Spinal cord (tissue), 10 donors: Measurements from ENCODE around the gene ATAD3A. TPM values are rescaled to one million over a fixed set of nuclear protein-coding genes. Genes with fewer than 3 reads are reported as not detected.
A peak's percentile ranks its signal among the peaks of the same experiment; 100 is the strongest.

ENCODE experiments used
- DNase-seq, 6 donors: peaks; one replicate each; pipeline versions ENCODE4 v3.0.0 to v3.0.0-alpha.2; 2013 to 2015; ENCODE audit warnings: low spot score in 6 of 6, low read depth in 4 of 6
- H3K27ac ChIP-seq: one replicate; pipeline ENCODE4 v1.5.1; 2013; ENCODE audit warnings: low read depth, low read length, control low read depth
- H3K27me3 ChIP-seq: one replicate; pipeline ENCODE4 v1.6.1; 2013; ENCODE audit warnings: low read length; ENCODE audit not compliant: control insufficient read depth, insufficient read depth
- H3K36me3 ChIP-seq: one replicate; pipeline ENCODE4 v1.6.1; 2013; ENCODE audit warnings: low read length; ENCODE audit not compliant: control insufficient read depth, insufficient read depth
- H3K4me1 ChIP-seq: one replicate; pipeline ENCODE4 v1.6.1; 2013; ENCODE audit warnings: low read length; ENCODE audit not compliant: control insufficient read depth, insufficient read depth
- H3K4me3 ChIP-seq: one replicate; pipeline ENCODE4 v1.5.1; 2013; ENCODE audit warnings: low read depth, low read length, control low read depth
- H3K9me3 ChIP-seq: one replicate; pipeline ENCODE4 v1.6.1; 2013; ENCODE audit warnings: low read length; ENCODE audit not compliant: control insufficient read depth, insufficient read depth
- WGBS: methylation state at CpG from one replicate; pipeline ENCODE4 v1.1.5; 2013; ENCODE audit warnings: missing lambda C conversion rate; ENCODE audit not compliant: insufficient coverage; 5-methylcytosine and 5-hydroxymethylcytosine counted together
- polyA plus RNA-seq, 2 donors: library from polyadenylated mRNA; unstranded; fragments of 120-200 nt; gene quantifications; one replicate each; pipeline ENCODE4 v1.2.1, GENCODE V29; 2013; ENCODE audit not compliant: insufficient read length in 2 of 2
- total RNA-seq, 2 donors: library from RNA; depleted of rRNA in 1 of 2; stranded (reverse); fragments of 120-200 nt in 1 of 2; fragments of >200 nt in 1 of 2; gene quantifications; one replicate each; pipeline versions ENCODE4 v1.2.3 to v1.2.4, GENCODE V29; 2013 to 2014
- donor health status: healthy.

Gene ATAD3A
- total and polyA plus RNA-seq, 4 donors, result 9.0 to 45.7 (median 27.5) TPM

DNA sequence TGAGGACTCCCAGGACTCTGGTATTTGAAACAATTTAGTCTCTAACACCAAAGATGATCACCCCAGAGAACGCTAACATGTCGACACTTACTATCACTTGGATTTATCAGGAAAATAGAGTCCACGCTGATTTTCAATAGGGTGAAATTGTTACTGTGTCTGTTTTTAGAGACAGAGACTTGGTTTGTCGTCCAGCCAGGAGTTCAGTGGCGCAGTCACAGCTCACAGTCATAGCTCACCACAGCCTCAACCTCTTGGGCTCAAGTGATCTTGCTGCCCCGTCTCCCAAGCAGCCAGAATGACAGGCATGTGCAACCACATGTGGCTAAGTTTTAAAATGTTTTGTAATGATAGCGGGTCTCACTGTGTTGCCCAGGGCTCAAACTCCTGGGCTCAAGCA, 57.4 kb downstream of the ATAD3A start:
- no CpG with 5 or more reads among the region's 7 CpGs for WGBS
- DNase-seq, result no peak
- peaks cover 32% of the 10 kb centered on the region for H3K4me1 ChIP-seq
- H3K27ac ChIP-seq, result no peak overlapping the region
- H3K9me3 ChIP-seq, result no peaks in the 10 kb centered on the region
- peaks cover 49% of the 10 kb centered on the region for H3K36me3 ChIP-seq
- H3K4me3 ChIP-seq, result no peak overlapping the region
- no peaks in the 10 kb centered on the region for H3K27me3 ChIP-seq

DNA sequence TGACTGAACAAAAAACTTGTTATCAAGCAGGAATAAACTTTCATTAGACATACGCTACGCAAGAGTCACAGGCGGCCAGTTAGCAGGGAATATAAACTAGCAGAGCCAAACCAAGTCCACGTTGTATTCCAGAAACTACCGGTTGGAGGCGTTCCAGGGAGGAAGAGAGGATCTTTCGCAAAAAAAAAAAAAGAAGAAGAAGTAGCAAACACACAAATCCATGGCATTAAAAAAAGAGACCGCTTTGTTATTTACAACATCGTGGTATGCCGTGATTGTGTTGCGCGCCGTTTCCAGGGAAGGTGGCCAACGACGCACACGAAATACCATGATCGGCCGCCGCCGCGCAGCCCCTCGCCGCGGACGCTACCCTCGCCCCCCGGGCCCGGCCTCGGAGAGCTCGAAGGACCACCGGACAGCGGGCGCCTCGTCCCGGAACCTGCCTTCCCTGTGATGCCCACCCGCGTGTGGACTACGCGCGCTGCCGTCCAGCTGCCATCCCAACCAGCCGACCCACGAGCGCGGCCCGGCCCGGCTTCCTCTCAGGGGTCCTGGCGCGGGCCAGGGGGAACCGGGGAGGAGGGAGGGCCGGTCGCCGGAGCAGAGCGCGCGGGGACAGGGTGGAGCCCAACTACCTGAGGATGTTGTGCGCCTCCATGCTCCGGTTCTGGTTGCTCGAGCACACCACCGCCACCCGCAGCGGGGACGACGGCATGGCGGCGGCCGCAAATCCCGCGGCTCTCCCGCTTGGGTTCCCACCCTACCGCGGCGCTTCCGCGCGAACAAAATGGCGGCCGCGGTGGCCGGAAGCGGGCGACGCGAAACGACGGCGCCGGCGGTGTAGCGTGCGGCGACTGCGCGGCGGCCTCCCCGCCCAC, 62.1 kb downstream of the ATAD3A start:
- peaks cover 4% of the 10 kb centered on the region for H3K27me3 ChIP-seq
- peak overlapping the region; percentile 88 for H3K27ac ChIP-seq
- peak in 3 of 6 donors; percentile 39 to 89 (median 73) for DNase-seq
- H3K4me1 ChIP-seq, result peaks cover 24% of the 10 kb centered on the region
- under 1% methylated on average over 89 of the region's 96 CpGs for WGBS
- H3K36me3 ChIP-seq, result peaks cover 26% of the 10 kb centered on the region
- peak overlapping the region; percentile 78 for H3K4me3 ChIP-seq
- no peaks in the 10 kb centered on the region for H3K9me3 ChIP-seq

DNA sequence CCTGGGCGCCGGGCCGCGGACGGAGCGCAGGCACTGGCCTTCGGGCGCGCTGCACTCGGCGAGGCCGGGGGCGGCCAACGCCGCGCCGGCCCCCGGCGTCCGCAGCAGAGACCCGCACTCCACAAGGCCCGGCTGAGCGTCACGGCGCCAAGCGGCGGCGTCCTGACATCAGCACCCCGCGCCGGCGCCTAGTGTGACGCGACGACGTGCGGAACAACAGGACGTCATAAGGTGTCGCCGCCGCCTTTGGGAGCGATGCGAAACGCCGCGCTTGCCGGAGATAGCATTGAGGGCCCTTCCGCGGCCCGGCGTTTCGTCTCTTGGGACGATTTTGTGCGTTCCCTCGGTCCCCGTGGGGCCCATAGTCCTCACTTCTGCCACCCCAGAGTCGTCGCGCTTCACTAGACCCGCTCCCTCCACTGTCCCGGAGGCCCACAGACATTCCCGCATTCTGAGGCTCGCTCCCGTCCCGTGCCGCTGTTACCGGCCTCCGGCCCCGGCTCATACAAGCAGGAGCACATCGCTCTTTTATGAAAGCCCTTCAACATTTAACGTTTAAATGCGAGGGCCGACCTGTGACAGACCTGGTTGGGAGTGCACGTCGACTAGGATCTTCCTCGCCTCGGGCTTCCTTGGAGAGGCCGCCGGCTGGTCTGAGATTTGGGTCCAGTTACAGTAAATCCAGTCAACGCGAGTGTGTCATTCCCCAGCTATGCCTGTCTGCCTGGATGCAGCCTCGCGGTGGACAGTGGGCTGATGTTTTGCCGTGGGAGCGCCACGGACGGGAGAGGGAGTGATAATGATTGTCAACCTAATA, 63.0 kb downstream of the ATAD3A start, which contains the start of gene SSU72:
SSU72 (minus strand) TSS at position 143 of the 817 bp plus-strand sequence. CDS start 306 bp downstream, outside the sequence.
- peaks cover 23% of the 10 kb centered on the region for H3K36me3 ChIP-seq
- H3K9me3 ChIP-seq, result no peaks in the 10 kb centered on the region
- peaks cover 21% of the 10 kb centered on the region for H3K4me1 ChIP-seq
- H3K27me3 ChIP-seq, result peaks cover 4% of the 10 kb centered on the region
- WGBS, result under 1% methylated on average over 87 of the region's 87 CpGs
- peak within 1 kb of the TSS; percentile 81 for H3K4me3 ChIP-seq
- DNase-seq, result peak; percentile 79 to 97 (median 89)
- peak within 1 kb of the TSS; percentile 92 for H3K27ac ChIP-seq

DNA sequence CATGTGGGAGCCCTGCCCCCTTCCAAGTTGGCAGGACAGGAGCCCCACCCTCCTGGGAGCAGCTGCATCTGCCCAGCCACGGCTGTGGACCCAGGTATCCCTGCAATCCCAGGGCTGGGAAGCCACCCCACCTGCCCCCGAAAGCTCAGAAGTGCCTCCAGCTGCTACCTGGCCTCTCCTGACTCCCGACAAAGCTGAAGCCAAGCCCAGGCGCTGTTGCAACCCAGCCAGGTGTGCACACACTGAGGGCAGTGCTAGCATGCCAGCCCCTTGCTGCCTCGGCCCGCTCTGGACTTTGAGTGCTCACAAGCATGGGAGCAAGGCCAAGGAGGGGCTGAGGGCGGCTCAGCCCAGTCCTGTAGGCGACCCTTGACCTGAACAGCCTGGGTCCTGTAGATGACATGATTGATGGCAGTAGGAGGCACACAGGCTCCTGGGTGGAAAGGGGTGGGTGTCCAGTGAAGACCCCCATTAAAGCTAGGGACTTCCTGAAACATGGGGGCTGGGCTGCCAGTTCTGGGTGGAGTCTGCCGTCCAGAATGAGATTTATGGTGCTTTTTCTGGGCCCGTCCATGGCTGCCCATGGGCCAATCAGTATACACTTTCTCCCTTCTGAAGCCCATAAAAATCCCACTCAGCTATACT, 65.5 kb downstream of the ATAD3A start:
- Histone ChIP-seq H3K27me3 (peaks cover 9% of the 10 kb centered on the region), H3K36me3 (peaks cover 8% of the 10 kb centered on the region), H3K9me3 (no peaks in the 10 kb centered on the region), H3K4me1 (peaks cover 20% of the 10 kb centered on the region), H3K4me3 (no peak overlapping the region), H3K27ac (no peak overlapping the region)
- 54% methylated on average over 9 of the region's 10 CpGs for WGBS
- no peak for DNase-seq

DNA sequence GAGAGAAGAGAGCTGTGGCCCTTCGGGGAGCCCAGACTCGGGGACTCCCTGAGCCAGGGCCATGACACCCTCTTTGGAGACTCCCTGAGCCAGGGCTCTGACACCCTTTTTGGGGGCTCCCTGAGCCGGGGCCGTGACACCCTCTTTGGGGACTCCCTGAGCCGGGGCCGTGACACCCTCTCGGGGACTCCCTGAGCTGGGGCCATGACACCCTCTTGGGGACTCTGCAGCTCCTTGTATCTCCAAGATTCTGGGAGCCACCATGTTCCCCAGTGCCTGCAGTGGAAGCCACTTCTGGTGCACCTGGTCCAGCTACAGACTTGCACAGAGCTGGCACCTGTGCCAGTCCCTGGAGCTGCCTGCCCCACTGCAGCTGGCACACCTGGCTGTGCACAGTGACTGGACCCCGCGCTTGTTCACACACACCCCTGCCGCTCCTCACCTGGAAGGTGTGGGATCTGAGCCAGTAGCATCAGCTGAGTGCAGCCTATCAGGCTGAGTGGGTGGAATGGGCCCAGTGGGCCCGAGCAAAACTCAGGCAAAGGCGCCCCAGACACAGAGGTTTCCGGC, 66.5 kb downstream of the ATAD3A start:
- WGBS, result 88% methylated on average over 13 of the region's 13 CpGs
- no peaks in the 10 kb centered on the region for H3K9me3 ChIP-seq
- H3K36me3 ChIP-seq, result peaks cover under 1% of the 10 kb centered on the region
- peaks cover 11% of the 10 kb centered on the region for H3K4me1 ChIP-seq
- H3K27me3 ChIP-seq, result peaks cover 9% of the 10 kb centered on the region
- no peak for DNase-seq
- no peak overlapping the region for H3K4me3 ChIP-seq
- no peak overlapping the region for H3K27ac ChIP-seq

DNA sequence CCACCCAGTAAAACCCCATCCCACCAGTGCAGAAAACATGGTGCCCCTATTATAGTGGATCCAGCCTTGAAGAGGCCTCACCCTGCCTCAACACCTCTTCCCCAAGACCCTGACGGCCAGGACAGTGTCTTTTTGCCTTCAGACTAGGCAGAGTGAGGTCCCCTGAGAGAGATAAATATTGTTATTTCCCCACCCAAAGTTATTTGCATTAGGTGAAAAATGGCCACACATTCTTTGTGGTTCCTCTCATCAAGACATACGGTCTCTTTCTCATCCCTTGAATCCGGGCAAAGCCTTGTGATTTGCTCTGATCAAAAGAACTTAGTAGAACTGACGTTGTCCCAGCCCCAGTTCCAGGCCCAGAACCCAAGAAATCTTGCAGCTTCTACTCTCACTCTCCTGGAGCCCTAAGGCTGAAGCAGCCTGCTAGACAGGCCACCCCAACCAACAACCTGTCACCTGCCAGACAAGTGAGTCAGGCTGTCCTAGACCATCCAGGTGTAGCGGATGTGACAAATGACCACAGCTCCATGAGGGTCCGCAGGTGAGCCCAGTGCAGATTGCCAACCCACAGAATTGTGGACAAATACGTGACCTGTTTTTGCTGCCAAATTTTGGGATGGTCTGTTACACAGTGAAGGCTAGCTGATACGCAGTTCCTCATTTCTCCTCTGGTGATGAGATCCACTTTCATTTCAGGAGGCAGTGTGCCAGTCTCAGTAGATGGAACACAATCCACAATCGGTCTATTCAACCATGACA, 70.8 kb downstream of the ATAD3A start:
- Histone ChIP-seq H3K36me3 (no peaks in the 10 kb centered on the region), H3K4me1 (no peaks in the 10 kb centered on the region), H3K4me3 (no peak overlapping the region), H3K27me3 (peaks cover 9% of the 10 kb centered on the region), H3K9me3 (no peaks in the 10 kb centered on the region), H3K27ac (no peak overlapping the region)
- DNase-seq, result no peak
- WGBS, result 76% methylated on average over 7 of the region's 9 CpGs

DNA sequence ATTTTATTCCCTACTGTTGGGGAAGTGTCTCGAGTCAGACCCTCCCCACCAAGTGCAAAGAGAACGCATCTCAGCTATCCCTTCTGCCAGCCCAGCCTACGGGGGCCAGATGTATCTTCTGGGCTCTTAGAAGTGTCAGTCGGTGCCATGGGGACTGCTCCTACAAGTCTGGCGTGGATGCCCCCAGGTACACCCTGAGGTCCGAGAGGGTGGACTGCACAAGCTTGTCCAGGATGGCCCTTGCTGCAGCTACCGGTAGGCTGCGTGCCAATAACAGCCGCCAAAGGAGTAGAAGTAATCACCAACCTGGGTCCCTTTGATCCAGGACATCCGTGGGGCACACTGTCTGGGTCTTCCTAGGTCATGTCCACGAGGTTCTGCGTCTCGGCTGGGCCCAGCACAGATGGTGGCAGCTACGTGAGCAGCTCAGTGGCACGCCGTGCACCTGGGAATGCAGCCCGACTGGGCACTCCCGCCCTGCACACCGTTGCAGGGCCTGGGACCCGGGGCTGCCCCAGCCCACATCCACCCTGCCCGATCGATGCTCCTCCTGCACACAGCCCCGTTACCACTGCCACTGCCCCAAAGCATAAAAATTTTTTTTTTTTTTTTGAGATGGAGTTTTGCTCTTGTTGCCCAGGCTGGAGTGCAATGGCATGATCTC, 71.5 kb downstream of the ATAD3A start:
- Histone ChIP-seq H3K4me1 (no peaks in the 10 kb centered on the region), H3K27ac (no peak overlapping the region), H3K4me3 (no peak overlapping the region), H3K27me3 (peaks cover 7% of the 10 kb centered on the region), H3K9me3 (no peaks in the 10 kb centered on the region), H3K36me3 (no peaks in the 10 kb centered on the region)
- no peak for DNase-seq
- 82% methylated on average over 21 of the region's 23 CpGs for WGBS
